Measurements from ENCODE around the gene LYST. TPM values are rescaled to one million over a fixed set of nuclear protein-coding genes. Genes with fewer than 3 reads are reported as not detected.

The LYST gene
- total RNA-seq, 4 donors from 2014 or later: 65.1 to 73.5 (median 68.1) TPM

DNA sequence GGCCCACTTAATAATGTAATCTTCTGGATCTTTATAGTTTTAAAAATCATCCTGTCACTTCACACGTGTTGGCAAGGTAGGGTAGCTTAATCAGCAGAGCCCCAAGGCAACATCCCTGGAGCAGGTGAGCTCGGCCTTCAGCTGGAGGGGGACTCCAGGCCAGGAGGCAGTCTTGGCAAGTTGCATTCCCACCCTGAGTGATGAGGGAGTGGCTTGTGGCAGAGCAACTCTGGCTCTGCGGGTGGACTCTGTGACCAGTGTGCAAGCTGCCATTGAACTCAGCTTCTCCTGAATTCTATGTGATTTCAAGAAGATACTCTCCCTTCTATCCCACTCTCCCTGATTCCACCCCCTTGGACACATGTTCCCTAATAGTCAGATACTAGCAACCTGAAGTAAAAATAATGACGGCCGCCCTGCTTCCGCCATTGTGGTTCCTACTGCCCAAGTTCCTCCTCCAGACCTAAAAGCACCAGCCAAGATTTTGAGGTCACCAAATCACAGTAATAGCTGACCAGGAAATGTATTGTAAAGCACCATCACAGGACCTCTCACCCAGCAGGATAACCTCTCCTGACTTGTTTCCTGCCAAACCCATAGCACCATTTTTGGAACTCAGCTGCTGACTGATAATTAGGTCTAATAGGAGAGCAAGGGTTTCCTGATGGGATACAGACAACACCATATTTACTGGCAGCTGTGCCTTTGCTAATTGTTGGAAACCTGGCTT, 11.5 kb upstream of the LYST start:
- TF ChIP-seq, protein P1, sequence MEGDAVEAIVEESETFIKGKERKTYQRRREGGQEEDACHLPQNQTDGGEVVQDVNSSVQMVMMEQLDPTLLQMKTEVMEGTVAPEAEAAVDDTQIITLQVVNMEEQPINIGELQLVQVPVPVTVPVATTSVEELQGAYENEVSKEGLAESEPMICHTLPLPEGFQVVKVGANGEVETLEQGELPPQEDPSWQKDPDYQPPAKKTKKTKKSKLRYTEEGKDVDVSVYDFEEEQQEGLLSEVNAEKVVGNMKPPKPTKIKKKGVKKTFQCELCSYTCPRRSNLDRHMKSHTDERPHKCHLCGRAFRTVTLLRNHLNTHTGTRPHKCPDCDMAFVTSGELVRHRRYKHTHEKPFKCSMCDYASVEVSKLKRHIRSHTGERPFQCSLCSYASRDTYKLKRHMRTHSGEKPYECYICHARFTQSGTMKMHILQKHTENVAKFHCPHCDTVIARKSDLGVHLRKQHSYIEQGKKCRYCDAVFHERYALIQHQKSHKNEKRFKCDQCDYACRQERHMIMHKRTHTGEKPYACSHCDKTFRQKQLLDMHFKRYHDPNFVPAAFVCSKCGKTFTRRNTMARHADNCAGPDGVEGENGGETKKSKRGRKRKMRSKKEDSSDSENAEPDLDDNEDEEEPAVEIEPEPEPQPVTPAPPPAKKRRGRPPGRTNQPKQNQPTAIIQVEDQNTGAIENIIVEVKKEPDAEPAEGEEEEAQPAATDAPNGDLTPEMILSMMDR (IDR thresholded peaks at IDR 0.05; ENCODE audit: low read depth): no peak

DNA sequence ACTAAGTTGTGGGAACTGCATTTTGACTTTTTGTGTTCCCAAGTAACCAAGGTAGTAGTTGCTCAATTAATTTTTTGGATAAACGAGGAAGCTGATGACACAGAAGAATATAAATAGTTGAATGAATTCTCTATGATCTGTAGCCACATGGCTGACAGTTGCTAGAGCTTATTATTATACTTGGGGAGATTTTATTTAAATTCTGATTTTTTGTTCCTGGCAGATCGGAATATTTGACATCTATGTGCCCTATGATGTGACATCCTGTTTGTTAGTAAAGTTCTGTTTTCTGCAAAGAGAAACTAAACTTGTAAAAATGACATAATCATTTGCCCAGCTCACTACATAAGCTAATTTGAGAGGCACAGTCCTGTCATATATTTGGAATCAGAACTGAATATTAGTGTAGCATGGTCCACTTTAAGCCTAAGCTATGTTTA, 9.7 kb upstream of the LYST start:
- TF ChIP-seq, protein P1 (IDR thresholded peaks at IDR 0.05; ENCODE audit: low read depth): no peak

DNA sequence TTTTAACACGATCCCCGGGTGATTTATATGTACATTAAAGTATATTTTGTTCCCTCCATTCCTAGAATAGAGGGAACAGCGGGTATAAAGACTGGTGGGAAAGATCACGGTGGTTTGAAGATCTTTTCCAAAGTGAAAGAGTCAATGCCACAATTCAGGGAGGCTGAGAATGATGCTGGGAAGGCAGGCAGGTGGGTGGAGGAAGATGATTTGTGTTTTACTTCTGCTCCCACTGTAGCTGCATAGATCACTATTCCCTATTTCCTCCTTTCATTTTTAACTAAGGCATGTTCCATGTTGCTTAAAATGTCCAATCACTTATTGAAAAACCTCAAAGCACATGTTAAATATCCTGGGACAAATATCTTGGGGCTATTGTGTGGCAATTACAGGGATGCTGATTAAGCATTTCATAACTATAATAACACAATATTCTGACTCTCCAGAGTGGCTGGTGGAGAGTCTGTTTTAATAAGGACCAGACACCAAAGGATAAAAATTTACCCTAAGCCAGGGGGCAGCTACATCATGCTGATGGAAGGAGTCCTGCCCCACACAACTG, 8.4 kb upstream of the LYST start:
- TF ChIP-seq, protein P1 (IDR thresholded peaks at IDR 0.05; ENCODE audit: low read depth): no peak

DNA sequence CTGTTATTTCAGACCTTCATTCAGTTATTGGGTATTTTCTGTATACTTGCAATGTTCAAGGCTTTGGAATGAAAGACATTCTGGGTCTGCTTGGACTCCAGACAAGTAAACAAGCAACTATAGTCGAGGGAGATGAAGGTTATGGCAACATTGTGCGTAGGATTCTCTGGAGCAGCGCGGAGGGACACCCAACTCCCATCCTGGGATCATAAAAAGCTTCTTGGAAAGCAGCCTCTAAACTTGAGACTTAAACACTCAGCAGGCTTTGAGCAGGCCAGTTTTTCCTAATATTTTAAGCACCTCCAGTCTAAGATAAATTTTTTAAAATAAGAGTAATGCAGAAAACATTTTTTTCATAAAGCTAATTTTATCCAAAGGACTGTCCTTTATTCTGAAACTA, 7.6 kb upstream of the LYST start:
- TF ChIP-seq, protein P1 (IDR thresholded peaks at IDR 0.05; ENCODE audit: low read depth): no peak

- TF ChIP-seq, protein P1 (IDR thresholded peaks at IDR 0.05; ENCODE audit: low read depth): no peak
Measured at GRCh38 chr1:235873571-235873970, 6.9 kb upstream of the LYST start.

GRCh38 chr1:235873045-235873444, 6.3 kb upstream of the LYST start:
- TF ChIP-seq, protein P1 (IDR thresholded peaks at IDR 0.05; ENCODE audit: low read depth): no peak

GRCh38 chr1:235872270-235872669, 5.6 kb upstream of the LYST start:
- TF ChIP-seq, protein P1 (IDR thresholded peaks at IDR 0.05; ENCODE audit: low read depth): no peak

All from subcutaneous adipose tissue (tissue), 4 donors.